Erythroblast (primary cell): ENCODE data around the gene ELF1.
"Not testable (repeated sequence)": the region's sequence is repeated elsewhere in the genome, so short reads cannot be mapped to it uniquely, and the experiment has no call there.

Experiments
- DNase-seq, 2 experiments: peaks; one replicate each; lab custom pipeline; 2025; lab: John Stamatoyannopoulos, UW
- GATA1 ChIP-seq: IDR thresholded peaks from 2 replicates; pipeline ENCODE4 v1.6.1; 2011; ENCODE audit warnings: low read depth, mild to moderate bottlenecking, control low read depth, low read length, moderate library complexity
- POLR2A ChIP-seq: IDR thresholded peaks from 2 replicates; pipeline ENCODE4 v1.6.1; 2011; ENCODE audit warnings: mild to moderate bottlenecking, low read length

Gene ELF1

GRCh38 chr13:40987606-40988280 is 31.4 kb downstream of the ELF1 start:
- TF ChIP-seq POLR2A (no peak), GATA1 (no peak)
- no peak for DNase-seq

- no peak for TF ChIP-seq GATA1
- no peak for TF ChIP-seq POLR2A
- no peak for DNase-seq
Measured at GRCh38 chr13:40986101-40986856, 32.8 kb downstream of the ELF1 start.

DNA sequence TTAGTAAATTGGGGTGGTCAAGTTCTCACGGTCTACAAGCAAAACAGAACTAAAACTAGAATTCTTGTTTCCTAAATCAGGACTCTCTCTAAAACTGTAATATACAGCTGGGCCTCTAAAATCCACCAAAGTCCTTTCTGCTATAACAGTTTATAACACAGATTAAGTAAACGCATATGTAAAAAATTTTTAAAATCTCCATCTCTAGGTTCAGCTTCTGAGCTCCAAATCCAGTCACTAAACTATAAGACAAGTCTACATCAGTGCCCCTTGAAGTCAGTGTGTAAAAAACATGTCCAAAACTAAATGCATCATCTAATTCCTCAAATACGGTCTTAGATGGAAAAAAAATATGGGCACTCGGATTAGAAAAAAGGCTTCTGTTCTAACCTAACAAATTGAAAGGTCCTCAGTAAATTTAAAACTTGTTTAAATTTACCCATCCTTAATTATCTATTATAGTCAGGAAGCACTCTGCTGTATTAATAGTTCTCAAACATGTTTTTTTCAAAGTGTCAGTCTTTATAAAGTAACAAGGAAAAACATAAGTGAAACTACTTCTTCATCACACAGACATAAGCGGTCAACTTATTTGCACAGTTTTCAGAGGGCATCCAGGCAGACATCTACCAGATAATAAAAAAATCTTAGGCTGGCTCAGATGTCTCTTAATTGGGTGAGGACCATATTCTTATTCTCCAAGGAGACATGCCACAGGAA is 33.6 kb downstream of the ELF1 start:
- no peak for DNase-seq
- no peak for TF ChIP-seq POLR2A
- no peak for TF ChIP-seq GATA1

- peak; percentile 59 to 73 for DNase-seq
- TF ChIP-seq GATA1 (no peak), POLR2A (no peak)
Measured at GRCh38 chr13:40984668-40985366, 34.3 kb downstream of the ELF1 start.

DNA sequence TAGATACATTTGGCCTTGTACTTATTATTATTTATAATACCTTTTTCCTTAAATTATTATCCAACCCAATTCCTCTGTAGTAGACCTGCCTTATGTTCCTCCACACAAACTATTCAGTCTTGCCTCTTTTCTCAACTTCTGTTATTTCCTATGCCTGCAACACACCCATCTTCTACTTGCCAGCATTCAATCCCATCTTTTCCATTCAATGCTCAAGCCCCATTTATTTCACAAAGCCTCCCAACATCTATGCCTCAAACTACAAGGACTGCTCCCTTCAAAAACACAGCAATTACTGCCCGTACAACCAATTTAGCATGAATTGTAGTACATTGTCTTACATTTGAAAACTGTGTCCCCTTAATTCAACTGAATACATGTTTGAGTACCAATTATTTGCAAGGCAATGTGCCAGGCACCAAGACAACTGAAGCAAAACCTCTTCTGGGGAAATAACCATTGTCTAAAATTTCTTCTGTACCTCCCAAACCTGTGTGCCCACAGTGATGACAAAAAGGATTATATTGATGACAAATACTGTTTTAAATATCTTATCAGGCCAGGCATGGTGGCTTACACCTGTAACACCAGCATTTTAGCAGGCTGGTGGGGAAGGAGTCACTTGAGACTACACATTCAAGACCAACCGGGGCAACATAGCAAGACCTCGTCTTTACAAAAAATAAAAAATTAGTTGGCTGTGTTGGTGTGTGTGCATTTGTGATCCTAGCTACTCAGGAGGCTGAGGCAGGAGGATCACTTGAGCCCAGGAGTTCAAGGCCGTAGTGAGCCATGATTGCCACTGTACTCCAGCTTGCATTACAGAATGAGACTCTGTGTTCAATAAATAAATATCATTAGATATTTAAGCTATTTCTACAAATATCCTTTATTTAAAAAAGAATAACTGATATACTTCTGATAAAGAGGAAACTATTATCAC is 35.1 kb downstream of the ELF1 start:
- DNase-seq = peak; percentile 37 to 57
- TF ChIP-seq GATA1 (no peak), POLR2A (no peak)

- DNase-seq = peak in 1 of 2 experiments; percentile 57
- TF ChIP-seq POLR2A = no peak
- no peak for TF ChIP-seq GATA1
Measured at GRCh38 chr13:40983259-40983658, 35.9 kb downstream of the ELF1 start.

DNA sequence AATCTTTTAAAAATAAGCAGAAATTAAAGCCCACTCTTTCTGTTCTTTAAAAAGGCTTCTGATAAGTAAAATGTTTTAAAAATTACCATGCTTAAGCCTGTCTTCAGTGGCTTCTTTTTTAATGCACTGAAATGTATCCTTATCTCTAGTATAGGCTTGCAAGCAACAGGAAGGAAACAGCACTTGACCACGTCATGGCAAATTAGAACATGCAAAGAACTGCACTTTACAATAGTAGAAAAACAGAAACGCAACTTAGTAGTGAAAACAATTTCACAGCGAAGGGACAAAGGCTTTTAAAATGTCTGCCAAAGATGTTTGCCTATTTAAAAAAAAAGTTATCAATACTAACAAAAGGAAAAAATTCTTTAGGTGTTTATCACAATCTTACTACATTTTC is 36.3 kb downstream of the ELF1 start:
- no peak for TF ChIP-seq GATA1
- peak; percentile 63 for TF ChIP-seq POLR2A
- peak; percentile 86 to 88 for DNase-seq

DNA sequence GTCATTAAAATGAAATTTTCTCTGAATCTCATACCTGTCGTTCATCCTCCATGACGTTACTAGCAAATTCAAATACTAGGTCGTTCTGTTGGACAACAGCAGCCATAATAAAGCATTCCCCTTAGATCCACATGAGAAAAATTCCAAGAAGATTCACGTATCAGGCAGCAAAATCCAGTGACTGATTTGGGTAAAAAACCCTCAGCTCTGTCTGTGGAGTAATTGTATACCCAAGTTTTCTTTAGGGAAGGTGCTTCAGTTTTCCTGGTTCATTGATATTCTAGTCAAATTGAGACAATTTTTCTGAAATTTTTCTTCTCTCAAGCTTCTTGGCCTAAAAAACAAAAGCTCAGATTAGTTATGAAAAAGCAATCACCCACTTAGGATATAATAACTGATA is 37.2 kb downstream of the ELF1 start:
- DNase-seq = peak; percentile 27 to 66

DNA sequence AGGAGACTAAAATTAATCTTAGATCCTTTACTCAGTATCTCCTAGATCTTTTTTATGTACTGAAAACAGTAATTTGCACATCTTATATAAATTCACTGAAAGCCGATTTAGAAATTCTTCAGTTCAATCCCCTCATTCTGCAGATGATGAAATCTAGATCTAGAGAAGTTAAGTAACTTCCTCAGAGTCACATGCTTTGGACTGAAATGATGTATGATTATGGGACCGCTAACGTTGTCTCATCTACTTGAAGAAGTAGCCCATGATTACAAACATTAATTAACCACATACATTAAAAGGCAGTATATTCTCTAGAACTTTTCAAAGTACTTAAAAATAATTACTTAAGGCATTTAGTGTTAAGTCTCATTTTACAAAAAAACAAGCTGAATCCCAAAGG is 37.8 kb downstream of the ELF1 start:
- peak; percentile 73 to 81 for DNase-seq
- TF ChIP-seq POLR2A (no peak), GATA1 (no peak)

More for the DNA sequence above, 37.2 kb downstream of the ELF1 start:
- TF ChIP-seq POLR2A (no peak), GATA1 (no peak)

GRCh38 chr13:40980461-40980860 is 38.7 kb downstream of the ELF1 start:
- no peak for TF ChIP-seq POLR2A
- TF ChIP-seq GATA1 = no peak
- DNase-seq = peak; percentile 11 to 51

DNA sequence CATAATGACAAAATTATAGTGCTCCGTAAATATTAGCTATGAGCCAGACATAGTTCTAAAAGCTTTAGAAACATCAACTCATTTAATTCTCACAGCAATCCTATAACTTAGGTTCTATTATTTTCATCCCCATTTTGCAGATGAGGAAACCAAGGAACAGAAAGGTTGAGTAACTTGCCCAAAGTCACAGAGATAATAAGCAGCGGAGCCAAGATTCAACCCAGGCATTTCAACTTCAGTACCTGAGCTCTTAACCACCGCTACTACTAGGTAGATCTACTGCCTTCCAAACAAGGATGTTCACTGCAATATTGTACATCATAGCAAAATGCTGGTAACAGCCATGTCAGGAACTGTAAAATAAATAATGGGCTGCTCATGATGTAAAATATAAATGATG is 39.9 kb downstream of the ELF1 start:
- TF ChIP-seq GATA1 (no peak), POLR2A (no peak)
- DNase-seq = no peak

DNA sequence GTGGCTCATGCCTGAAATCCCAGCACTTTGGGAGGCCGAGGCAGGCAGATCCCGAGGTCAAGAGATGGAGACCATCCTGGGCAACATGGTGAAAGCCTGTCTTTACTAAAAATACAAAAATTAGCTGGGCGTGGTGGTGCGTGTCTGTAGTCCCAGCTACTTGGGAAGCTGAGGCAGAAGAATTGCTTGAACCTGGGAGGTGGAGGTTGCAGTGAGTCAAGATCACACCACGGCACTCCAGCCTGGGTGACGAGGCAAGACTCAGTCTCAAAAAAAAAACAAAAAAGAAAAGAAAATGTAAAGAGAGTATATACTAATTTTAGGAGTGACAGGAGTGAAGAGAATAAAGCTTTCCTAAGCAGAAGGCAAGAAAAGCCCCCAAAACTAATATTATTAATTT is 41.0 kb downstream of the ELF1 start:
- not testable (repeated sequence) for DNase-seq

DNA sequence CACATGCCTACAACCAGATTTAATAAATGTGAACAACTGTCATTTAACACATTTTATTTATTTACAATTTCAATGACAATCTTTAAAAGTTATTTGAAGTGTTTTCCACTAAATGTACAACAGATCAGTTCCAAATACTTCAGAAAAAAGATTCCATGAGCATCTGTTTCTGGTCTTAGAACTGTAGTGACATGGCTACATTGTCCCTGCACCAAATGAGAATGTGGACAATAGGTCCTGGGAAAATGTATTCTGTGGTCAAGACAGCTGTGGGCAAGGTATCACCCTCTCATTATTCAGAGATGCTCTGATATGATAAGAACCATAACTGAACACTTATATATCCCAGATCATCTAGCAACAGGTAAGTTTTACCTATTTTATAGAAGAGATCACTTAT is 43.7 kb downstream of the ELF1 start:
- TF ChIP-seq GATA1 = no peak
- no peak for DNase-seq
